ENCODE data around the gene XPO6. TPM values are rescaled to one million over a fixed set of nuclear protein-coding genes. Genes with fewer than 3 reads are reported as not detected.

Gene XPO6
- polyA plus RNA-seq, 1 donor (not counting 4 experiments of a cell fraction or from before 2014, with no cell fraction given), result 127 TPM

- Histone ChIP-seq H4K20me1 (ENCODE audit: control insufficient read depth, extremely low read depth, insufficient read depth, low read length) (peaks cover 10% of the 10 kb centered on the region), H3K9ac (ENCODE audit: control insufficient read depth, extremely low read depth, insufficient read depth, low read length) (no peak overlapping the region), H3K27me3 (ENCODE audit: control insufficient read depth, extremely low read depth, insufficient read depth, low read length) (no peaks in the 10 kb centered on the region), H3K27ac (ENCODE audit: control insufficient read depth, insufficient read depth, low read length) (no peak overlapping the region), H3K4me3 (ENCODE audit: control insufficient read depth in 2 of 3, extremely low read depth in 1 of 3, insufficient read depth in 2 of 3, low read depth in 1 of 3, low read length in 3 of 3) (no peak overlapping the region), H3K9me1 (ENCODE audit: control insufficient read depth, extremely low read depth, insufficient read depth, low read length) (peaks cover 4% of the 10 kb centered on the region), H3K9me3 (ENCODE audit: control insufficient read depth, low read depth, low read length) (no peaks in the 10 kb centered on the region), H2AFZ (ENCODE audit: control insufficient read depth, low read length) (no peak overlapping the region), H3K79me2 (ENCODE audit: control insufficient read depth, insufficient read depth, low read length) (peaks cover 7% of the 10 kb centered on the region), H3K4me2 (ENCODE audit: control insufficient read depth, extremely low read depth, insufficient read depth, low read depth, low read length) (no peak overlapping the region), H3K4me1 (ENCODE audit: control insufficient read depth, extremely low read depth, insufficient read depth, low read length) (peaks cover 11% of the 10 kb centered on the region), H3K36me3 (ENCODE audit: control insufficient read depth in 2 of 2, extremely low read depth in 1 of 2, insufficient read depth in 2 of 2, low read length in 2 of 2) (peaks cover 50 to 64% of the 10 kb centered on the region in 2 experiments)
- no peak for FAIRE-seq
- TF ChIP-seq, protein P1, sequence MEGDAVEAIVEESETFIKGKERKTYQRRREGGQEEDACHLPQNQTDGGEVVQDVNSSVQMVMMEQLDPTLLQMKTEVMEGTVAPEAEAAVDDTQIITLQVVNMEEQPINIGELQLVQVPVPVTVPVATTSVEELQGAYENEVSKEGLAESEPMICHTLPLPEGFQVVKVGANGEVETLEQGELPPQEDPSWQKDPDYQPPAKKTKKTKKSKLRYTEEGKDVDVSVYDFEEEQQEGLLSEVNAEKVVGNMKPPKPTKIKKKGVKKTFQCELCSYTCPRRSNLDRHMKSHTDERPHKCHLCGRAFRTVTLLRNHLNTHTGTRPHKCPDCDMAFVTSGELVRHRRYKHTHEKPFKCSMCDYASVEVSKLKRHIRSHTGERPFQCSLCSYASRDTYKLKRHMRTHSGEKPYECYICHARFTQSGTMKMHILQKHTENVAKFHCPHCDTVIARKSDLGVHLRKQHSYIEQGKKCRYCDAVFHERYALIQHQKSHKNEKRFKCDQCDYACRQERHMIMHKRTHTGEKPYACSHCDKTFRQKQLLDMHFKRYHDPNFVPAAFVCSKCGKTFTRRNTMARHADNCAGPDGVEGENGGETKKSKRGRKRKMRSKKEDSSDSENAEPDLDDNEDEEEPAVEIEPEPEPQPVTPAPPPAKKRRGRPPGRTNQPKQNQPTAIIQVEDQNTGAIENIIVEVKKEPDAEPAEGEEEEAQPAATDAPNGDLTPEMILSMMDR (optimal IDR thresholded peaks at IDR 0.05 in 1 of 3, IDR thresholded peaks at IDR 0.05 in 1 of 3, conservative IDR thresholded peaks at IDR 0.05 in 1 of 3; ENCODE audit: extremely low read depth in 1 of 3, insufficient read depth in 2 of 3, low read length in 3 of 3), result no peak
- no peak for TF ChIP-seq EZH2 (IDR thresholded peaks at IDR 0.05; ENCODE audit: low read length)
- no peak for DNase-seq (ENCODE audit: low read depth, low spot score)
- dilution Hi-C loops (cut with MboI; ENCODE audit: extremely low pct_ligation_motif_present, low sequenced_read_pairs), result no loop called here
These were observed 105.1 kb downstream of the XPO6 start for GRCh38 chr16:28106467-28107215.

DNA sequence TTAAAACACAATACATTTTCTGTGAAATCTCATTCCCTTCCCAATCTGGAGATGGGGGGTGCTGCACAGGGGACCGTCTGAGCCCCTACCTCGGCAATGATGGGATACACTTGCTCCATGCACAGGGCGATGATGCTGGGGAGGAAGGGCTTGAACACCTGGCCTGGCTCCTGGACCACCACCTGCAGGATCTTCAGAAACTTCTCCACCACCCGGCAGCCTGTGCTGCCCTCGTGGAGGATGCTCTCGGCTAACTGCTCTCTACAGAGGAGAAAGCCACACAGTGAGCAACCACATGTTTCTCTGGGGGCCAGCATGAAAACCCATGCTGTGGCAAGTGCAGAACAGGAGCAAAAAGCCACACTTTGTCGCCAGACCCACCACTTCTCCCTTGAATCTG lies 105.8 kb downstream of the XPO6 start:
- Histone ChIP-seq H2AFZ (ENCODE audit: control insufficient read depth, low read length) (no peak overlapping the region), H3K27ac (ENCODE audit: control insufficient read depth, insufficient read depth, low read length) (no peak overlapping the region), H4K20me1 (ENCODE audit: control insufficient read depth, extremely low read depth, insufficient read depth, low read length) (peaks cover 10% of the 10 kb centered on the region), H3K27me3 (ENCODE audit: control insufficient read depth, extremely low read depth, insufficient read depth, low read length) (no peaks in the 10 kb centered on the region), H3K4me1 (ENCODE audit: control insufficient read depth, extremely low read depth, insufficient read depth, low read length) (peaks cover 11% of the 10 kb centered on the region), H3K36me3 (ENCODE audit: control insufficient read depth in 2 of 2, extremely low read depth in 1 of 2, insufficient read depth in 2 of 2, low read length in 2 of 2) (peaks cover 51 to 70% of the 10 kb centered on the region in 2 experiments), H3K9me1 (ENCODE audit: control insufficient read depth, extremely low read depth, insufficient read depth, low read length) (peaks cover 4% of the 10 kb centered on the region), H3K9ac (ENCODE audit: control insufficient read depth, extremely low read depth, insufficient read depth, low read length) (no peak overlapping the region), H3K4me2 (ENCODE audit: control insufficient read depth, extremely low read depth, insufficient read depth, low read depth, low read length) (no peak overlapping the region), H3K79me2 (ENCODE audit: control insufficient read depth, insufficient read depth, low read length) (peaks cover 7% of the 10 kb centered on the region), H3K4me3 (ENCODE audit: control insufficient read depth in 2 of 3, extremely low read depth in 1 of 3, insufficient read depth in 2 of 3, low read depth in 1 of 3, low read length in 3 of 3) (no peak overlapping the region), H3K9me3 (ENCODE audit: control insufficient read depth, low read depth, low read length) (no peaks in the 10 kb centered on the region)
- no peak for FAIRE-seq
- no peak for DNase-seq (ENCODE audit: low read depth, low spot score)
- TF ChIP-seq, protein P1 (optimal IDR thresholded peaks at IDR 0.05 in 1 of 3, IDR thresholded peaks at IDR 0.05 in 1 of 3, conservative IDR thresholded peaks at IDR 0.05 in 1 of 3; ENCODE audit: extremely low read depth in 1 of 3, insufficient read depth in 2 of 3, low read length in 3 of 3), result no peak
- no peak for TF ChIP-seq EZH2 (IDR thresholded peaks at IDR 0.05; ENCODE audit: low read length)
- dilution Hi-C loops (cut with MboI; ENCODE audit: extremely low pct_ligation_motif_present, low sequenced_read_pairs), result no loop called here
